Activated CD4-positive, alpha-beta T cell treated with anti-CD3 and anti-CD28 coated beads, Interleukin-10, Interleukin-2, amounts not matched to agents 100 ng/mL and 50 ng/mL, durations not matched to agents 16 hours and 8 hours (primary cell): Measurements from ENCODE around the gene PI4KA.
A peak's percentile ranks its signal among the peaks of the same experiment; 100 is the strongest.
"Not testable (repeated sequence)": the region's sequence is repeated elsewhere in the genome, so short reads cannot be mapped to it uniquely, and the experiment has no call there.

Experiments used
- DNase-seq: peaks from one replicate; pipeline ENCODE4 v3.0.0-alpha.2; 2020

Gene PI4KA

GRCh38 chr22:20774882-20775281 lies 83.7 kb downstream of the PI4KA start:
- no peak for DNase-seq

GRCh38 chr22:20773793-20774212 lies 84.8 kb downstream of the PI4KA start, which contains the start of gene SERPIND1:
TSS of gene SERPIND1 (plus strand) at chr22:20774113. CDS start at chr22:20779313, 5,200 bp downstream.
- DNase-seq = no peak

GRCh38 chr22:20771918-20772625 lies 86.5 kb downstream of the PI4KA start:
- no peak for DNase-seq

GRCh38 chr22:20769496-20769826 lies 89.2 kb downstream of the PI4KA start:
- not testable (repeated sequence) for DNase-seq

GRCh38 chr22:20766530-20766929 lies 92.1 kb downstream of the PI4KA start:
- DNase-seq = no peak

- no peak for DNase-seq
These were observed 92.7 kb downstream of the PI4KA start for GRCh38 chr22:20765938-20766337.

- no peak for DNase-seq
These were observed 93.9 kb downstream of the PI4KA start for GRCh38 chr22:20764729-20765128.

- DNase-seq = no peak
These were observed 94.2 kb downstream of the PI4KA start for GRCh38 chr22:20764471-20764720.

- DNase-seq = no peak
These were observed 94.8 kb downstream of the PI4KA start for GRCh38 chr22:20763630-20764470.

- DNase-seq = no peak
These were observed 96.3 kb downstream of the PI4KA start for GRCh38 chr22:20762233-20762796.

GRCh38 chr22:20761536-20761935 lies 97.1 kb downstream of the PI4KA start:
- DNase-seq = no peak

- DNase-seq = no peak
These were observed 98.5 kb downstream of the PI4KA start for GRCh38 chr22:20760084-20760483.

- no peak for DNase-seq
These were observed 99.9 kb downstream of the PI4KA start for GRCh38 chr22:20758688-20759087.

- no peak for DNase-seq
These were observed 101.8 kb downstream of the PI4KA start for GRCh38 chr22:20756846-20757245.

GRCh38 chr22:20752873-20753272 lies 105.7 kb downstream of the PI4KA start:
- no peak for DNase-seq

- no peak for DNase-seq
These were observed 106.4 kb downstream of the PI4KA start for GRCh38 chr22:20752104-20752741.

GRCh38 chr22:20751185-20751851 lies 107.3 kb downstream of the PI4KA start:
- no peak for DNase-seq

- peak; percentile 51 for DNase-seq
These were observed 108.0 kb downstream of the PI4KA start for GRCh38 chr22:20750461-20751184.

- DNase-seq = no peak
These were observed 109.2 kb downstream of the PI4KA start for GRCh38 chr22:20749453-20749852.

GRCh38 chr22:20748731-20749428 lies 109.7 kb downstream of the PI4KA start:
- DNase-seq = no peak

GRCh38 chr22:20748082-20748481 lies 110.5 kb downstream of the PI4KA start:
- DNase-seq = no peak

- DNase-seq = no peak
These were observed 111.4 kb downstream of the PI4KA start for GRCh38 chr22:20747223-20747622.
